Activated CD4-positive, alpha-beta memory T cell treated with anti-CD3 and anti-CD28 coated beads for 36 hours (primary cell): ENCODE results near the gene TMEM120B. TPM values are rescaled to one million over a fixed set of nuclear protein-coding genes. Genes with fewer than 3 reads are reported as not detected.

ENCODE experiments used
- CTCF ChIA-PET: fragments of 350-600 bp; sonication (Branson Sonifier 250); formaldehyde crosslinking; loops from one replicate; lab custom pipeline; 2021; ENCODE audit warnings: antibody characterized with exemption, inconsistent platforms; lab: Charles Lee
- POLR2A ChIA-PET: fragments of 350-600 bp; sonication (Branson Sonifier 250); formaldehyde crosslinking; loops from one replicate; lab custom pipeline; 2021; ENCODE audit warnings: antibody characterized with exemption; lab: Charles Lee
- DNase-seq: peaks from one replicate; pipeline ENCODE4 v3.0.0-alpha.2; 2020
- H3K27ac Mint-ChIP-seq: one replicate; pipeline ENCODE4 v1.8.0; 2021; ENCODE audit warnings: mixed read lengths
- H3K27me3 Mint-ChIP-seq: one replicate; pipeline ENCODE4 v1.8.0; 2021; ENCODE audit warnings: mixed read lengths
- H3K36me3 Mint-ChIP-seq: one replicate; pipeline ENCODE4 v1.8.0; 2021; ENCODE audit warnings: mixed read lengths
- H3K4me1 Mint-ChIP-seq: one replicate; pipeline ENCODE4 v1.8.0; 2021; ENCODE audit warnings: low read depth, mixed read lengths
- H3K4me3 Mint-ChIP-seq: one replicate; pipeline ENCODE4 v1.8.0; 2021; ENCODE audit warnings: mild to moderate bottlenecking, mixed read lengths
- H3K9me3 Mint-ChIP-seq: one replicate; pipeline ENCODE4 v1.8.0; 2021; ENCODE audit warnings: mixed read lengths
- intact Hi-C: fragments of 100-400 bp; cut with micrococcal nuclease; formaldehyde crosslinking; loops from one replicate; pipeline ENCODE4 v1.15.1; 2023
- total RNA-seq, 2 experiments: library from RNA; stranded (reverse); gene quantifications; one replicate each; pipeline ENCODE4 v1.2.3, GENCODE V29; 2021

Gene TMEM120B
- total RNA-seq, 2 experiments from 2014 or later: 8.8 to 9.5 TPM

DNA sequence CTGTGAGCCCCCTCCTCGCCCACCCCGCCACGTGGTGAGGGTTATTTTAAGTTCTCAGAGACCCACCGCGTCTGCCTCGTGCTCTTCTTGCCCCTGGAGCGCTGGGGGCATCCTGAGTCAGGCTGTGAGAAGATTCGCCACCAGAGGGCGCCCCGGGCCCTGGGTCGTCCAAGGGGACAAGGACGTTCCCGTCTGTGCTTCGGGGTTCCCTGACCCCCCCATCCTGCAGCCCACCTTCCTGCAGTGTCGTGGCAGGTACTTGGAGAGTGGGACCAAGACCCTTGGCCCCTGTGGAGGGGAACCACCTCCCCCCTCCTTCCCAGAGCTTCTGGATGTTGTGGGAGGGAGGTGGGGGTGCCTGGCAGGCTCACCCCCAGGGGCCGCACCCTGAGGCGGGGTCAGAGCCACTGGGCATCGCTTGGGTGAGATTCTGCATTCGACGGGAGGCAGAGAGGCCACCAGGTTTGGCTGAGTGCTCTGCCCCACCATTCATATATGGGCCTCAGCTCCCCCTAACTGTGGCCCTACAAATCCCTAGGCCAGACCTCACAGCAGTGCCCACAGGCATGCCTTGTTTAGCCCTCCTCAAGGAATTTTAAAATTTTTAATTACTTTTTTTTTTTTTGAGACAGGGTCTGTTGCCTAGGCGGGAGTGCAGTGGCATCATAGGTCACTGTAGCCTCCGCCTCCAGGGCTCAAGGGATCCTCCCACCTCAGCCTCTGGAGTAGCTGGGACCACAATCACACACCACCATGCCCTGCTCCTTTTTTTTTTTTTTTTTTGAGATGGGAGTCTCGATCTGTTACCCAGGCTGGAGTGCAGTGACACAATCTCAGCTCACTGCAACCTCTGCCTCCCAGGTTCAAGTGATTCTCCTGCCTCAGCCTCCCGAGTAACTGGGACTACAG, 63.9 kb downstream of the TMEM120B start:
- peak overlapping the region; percentile 64 for H3K27ac Mint-ChIP-seq
- ChIA-PET CTCF (interaction anchor here (0.6 to 14.7 kb wide), 12 partner anchors 9 to 99 kb away, joined by 3 to 417 read pairs (median 4); partner anchors contain the start of gene RHOF), POLR2A (interaction anchor here (0.6 to 1.5 kb wide), 2 partner anchors 18 to 1403 kb away, joined by 3 to 13 read pairs; partner anchors contain the start of gene RHOF)
- peaks cover 21% of the 10 kb centered on the region for H3K4me1 Mint-ChIP-seq
- no peak overlapping the region for H3K4me3 Mint-ChIP-seq
- intact Hi-C loops: loop anchor here (1.0 to 5.0 kb wide), 2 partner anchors 18 to 36 kb away; no protein-coding TSS in a partner anchor
- peaks cover 16% of the 10 kb centered on the region for H3K36me3 Mint-ChIP-seq
- H3K9me3 Mint-ChIP-seq: no peaks in the 10 kb centered on the region
- DNase-seq: peak; percentile 92
- H3K27me3 Mint-ChIP-seq: no peaks in the 10 kb centered on the region

GRCh38 chr12:121778567-121779421, 66.2 kb downstream of the TMEM120B start:
- peak; percentile 9 for DNase-seq
- intact Hi-C loops: loop anchor here (5.0 kb wide), 1 partner anchor 34 kb away; no protein-coding TSS in a partner anchor
- CTCF ChIA-PET: interaction anchor here (1.1 to 14.7 kb wide), 5 partner anchors 9 to 110 kb away, joined by 4 to 417 read pairs (median 4); partner anchors contain the start of genes PSMD9 and RHOF
- POLR2A ChIA-PET: interaction anchor here (7.3 kb wide), 1 partner anchor 15 kb away, joined by 127 read pairs; the partner anchor contains the start of gene RHOF
- H3K27ac Mint-ChIP-seq: peak overlapping the region; percentile 71
- H3K9me3 Mint-ChIP-seq: no peaks in the 10 kb centered on the region
- peaks cover 28% of the 10 kb centered on the region for H3K36me3 Mint-ChIP-seq
- H3K27me3 Mint-ChIP-seq: no peaks in the 10 kb centered on the region
- H3K4me1 Mint-ChIP-seq: peaks cover 39% of the 10 kb centered on the region
- no peak overlapping the region for H3K4me3 Mint-ChIP-seq

GRCh38 chr12:121779422-121779895, 66.9 kb downstream of the TMEM120B start:
- H3K9me3 Mint-ChIP-seq: no peaks in the 10 kb centered on the region
- intact Hi-C loops: loop anchor here (5.0 kb wide), 1 partner anchor 33 kb away; no protein-coding TSS in a partner anchor
- H3K36me3 Mint-ChIP-seq: peaks cover 30% of the 10 kb centered on the region
- DNase-seq: no peak
- H3K27me3 Mint-ChIP-seq: no peaks in the 10 kb centered on the region
- peaks cover 46% of the 10 kb centered on the region for H3K4me1 Mint-ChIP-seq
- POLR2A ChIA-PET: interaction anchor here (7.3 kb wide), 1 partner anchor 14 kb away, joined by 127 read pairs; the partner anchor contains the start of gene RHOF
- CTCF ChIA-PET: interaction anchor here (2.0 to 14.7 kb wide), 3 partner anchors 8 to 33 kb away, joined by 4 to 417 read pairs (median 19); partner anchors contain the start of gene RHOF
- H3K27ac Mint-ChIP-seq: peak overlapping the region; percentile 71
- no peak overlapping the region for H3K4me3 Mint-ChIP-seq

DNA sequence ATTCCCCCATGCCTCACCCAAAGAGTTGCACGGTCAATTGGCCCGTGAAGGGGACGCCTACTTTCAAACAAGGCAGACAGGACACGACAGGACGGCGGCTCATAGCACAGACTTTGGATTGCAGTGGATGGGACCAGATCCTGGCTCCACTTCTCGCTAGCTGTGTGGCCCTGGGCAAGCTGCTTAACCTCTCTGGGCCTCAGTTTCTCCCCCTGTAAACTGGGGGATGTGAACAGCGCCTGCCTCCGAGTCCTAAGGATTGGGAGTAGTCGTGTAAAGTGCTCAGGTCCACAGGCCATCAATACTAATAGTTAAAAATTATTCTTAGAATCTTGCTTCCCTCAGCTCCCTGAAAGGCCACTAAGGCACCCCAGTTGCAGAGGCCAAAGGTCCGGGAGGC, 67.9 kb downstream of the TMEM120B start:
- intact Hi-C loops: loop anchor here (10.0 kb wide), 1 partner anchor 316 kb away; no protein-coding TSS in a partner anchor
- ChIA-PET CTCF (interaction anchor here (0.5 to 14.7 kb wide), 3 partner anchors 13 to 309 kb away, joined by 5 to 417 read pairs (median 19); partner anchors contain the start of gene RHOF), POLR2A (interaction anchor here (7.3 kb wide), 1 partner anchor 13 kb away, joined by 127 read pairs; the partner anchor contains the start of gene RHOF)
- Mint-ChIP-seq H3K36me3 (peaks cover 37% of the 10 kb centered on the region), H3K9me3 (no peaks in the 10 kb centered on the region), H3K4me3 (no peak overlapping the region), H3K27me3 (no peaks in the 10 kb centered on the region), H3K27ac (peak overlapping the region; percentile 96), H3K4me1 (peaks cover 55% of the 10 kb centered on the region)
- DNase-seq: no peak

GRCh38 chr12:121781484-121781997, 69.0 kb downstream of the TMEM120B start:
- POLR2A ChIA-PET: interaction anchor here (0.7 to 7.3 kb wide), 10 partner anchors 12 to 244 kb away, joined by 3 to 127 read pairs (median 8); partner anchors contain the start of genes PSMD9, RHOF, SETD1B and TMEM120B
- intact Hi-C loops: loop anchor here (10.0 kb wide), 1 partner anchor 317 kb away; no protein-coding TSS in a partner anchor
- H3K4me1 Mint-ChIP-seq: peaks cover 62% of the 10 kb centered on the region
- peak overlapping the region; percentile 68 for H3K4me3 Mint-ChIP-seq
- CTCF ChIA-PET: interaction anchor here (1.0 to 14.7 kb wide), 8 partner anchors 8 to 202 kb away, joined by 5 to 417 read pairs (median 8); partner anchors contain the start of genes PSMD9, RHOF and TMEM120B
- DNase-seq: no peak
- no peaks in the 10 kb centered on the region for H3K27me3 Mint-ChIP-seq
- no peaks in the 10 kb centered on the region for H3K9me3 Mint-ChIP-seq
- peak overlapping the region; percentile 96 for H3K27ac Mint-ChIP-seq
- H3K36me3 Mint-ChIP-seq: peaks cover 41% of the 10 kb centered on the region

GRCh38 chr12:121781998-121782979, 69.7 kb downstream of the TMEM120B start:
- POLR2A ChIA-PET: interaction anchor here (0.7 to 7.3 kb wide), 10 partner anchors 11 to 155 kb away, joined by 3 to 127 read pairs (median 8); partner anchors contain the start of genes PSMD9, RHOF, SETD1B and TMEM120B
- intact Hi-C loops: loop anchor here (1.0 to 10.0 kb wide), 5 partner anchors 8 to 317 kb away; partner anchors contain the start of gene PSMD9
- peaks cover 70% of the 10 kb centered on the region for H3K4me1 Mint-ChIP-seq
- H3K27ac Mint-ChIP-seq: peak overlapping the region; percentile 96
- CTCF ChIA-PET: interaction anchor here (1.0 to 14.7 kb wide), 8 partner anchors 9 to 203 kb away, joined by 5 to 417 read pairs (median 8); partner anchors contain the start of genes PSMD9, RHOF and TMEM120B
- H3K4me3 Mint-ChIP-seq: peak overlapping the region; percentile 68
- H3K9me3 Mint-ChIP-seq: no peaks in the 10 kb centered on the region
- DNase-seq: peak; percentile 88
- peaks cover 49% of the 10 kb centered on the region for H3K36me3 Mint-ChIP-seq
- H3K27me3 Mint-ChIP-seq: no peaks in the 10 kb centered on the region

GRCh38 chr12:121783766-121784165, 71.2 kb downstream of the TMEM120B start:
- H3K36me3 Mint-ChIP-seq: peaks cover 57% of the 10 kb centered on the region
- CTCF ChIA-PET: interaction anchor here (0.6 to 14.7 kb wide), 4 partner anchors 9 to 339 kb away, joined by 3 to 417 read pairs (median 20); partner anchors contain the start of gene RHOF
- intact Hi-C loops: loop anchor here (2.0 to 10.0 kb wide), 3 partner anchors 97 to 319 kb away; partner anchors contain the start of gene PSMD9

GRCh38 chr12:121784460-121784859, 71.9 kb downstream of the TMEM120B start:
- Mint-ChIP-seq H3K27me3 (no peaks in the 10 kb centered on the region), H3K9me3 (no peaks in the 10 kb centered on the region), H3K4me1 (peaks cover 84% of the 10 kb centered on the region), H3K4me3 (peak overlapping the region; percentile 43), H3K36me3 (peaks cover 53% of the 10 kb centered on the region), H3K27ac (peak overlapping the region; percentile 96)
- ChIA-PET CTCF (interaction anchor here (0.6 to 14.7 kb wide), 6 partner anchors 8 to 1148 kb away, joined by 3 to 417 read pairs (median 8); partner anchors contain the start of genes PSMD9 and RHOF), POLR2A (interaction anchor here (0.6 to 7.3 kb wide), 3 partner anchors 9 to 28 kb away, joined by 3 to 127 read pairs (median 3); partner anchors contain the start of gene RHOF)
- intact Hi-C loops: loop anchor here (10.0 kb wide), 1 partner anchor 320 kb away; no protein-coding TSS in a partner anchor
- peak; percentile 43 for DNase-seq

More at GRCh38 chr12:121783766-121784165, 71.2 kb downstream of the TMEM120B start:
- DNase-seq: peak; percentile 48
- Mint-ChIP-seq H3K9me3 (no peaks in the 10 kb centered on the region), H3K27ac (peak overlapping the region; percentile 96), H3K27me3 (no peaks in the 10 kb centered on the region), H3K4me1 (peaks cover 81% of the 10 kb centered on the region), H3K4me3 (peak overlapping the region; percentile 38)
- POLR2A ChIA-PET: interaction anchor here (7.3 kb wide), 1 partner anchor 10 kb away, joined by 127 read pairs; the partner anchor contains the start of gene RHOF

- POLR2A ChIA-PET: no interaction called here
- H3K36me3 Mint-ChIP-seq: peaks cover 61% of the 10 kb centered on the region
- no peaks in the 10 kb centered on the region for H3K9me3 Mint-ChIP-seq
Observed at GRCh38 chr12:121786440-121786825, 73.9 kb downstream of the TMEM120B start.

More at GRCh38 chr12:121786440-121786825, 73.9 kb downstream of the TMEM120B start:
- H3K4me3 Mint-ChIP-seq: peak overlapping the region; percentile 49
- CTCF ChIA-PET: interaction anchor here (0.6 to 18.5 kb wide), 5 partner anchors 7 to 102 kb away, joined by 3 to 856 read pairs (median 9); partner anchors contain the start of genes PSMD9, RHOF and SETD1B
- H3K27ac Mint-ChIP-seq: peak overlapping the region; percentile 99
- DNase-seq: peak; percentile 80
- H3K4me1 Mint-ChIP-seq: peaks cover 91% of the 10 kb centered on the region
- intact Hi-C loops: loop anchor here (10.0 kb wide), 1 partner anchor 322 kb away; no protein-coding TSS in a partner anchor
- no peaks in the 10 kb centered on the region for H3K27me3 Mint-ChIP-seq
